IMR-90 (cell line): ENCODE results near the gene NAA80. TPM values are rescaled to one million over a fixed set of nuclear protein-coding genes. Genes with fewer than 3 reads are reported as not detected.

ENCODE experiments used
- ATAC-seq: fragments of 200-7000 bp; cut with Tn5 transposase; 2 replicates; pipeline ENCODE4 v1.9.1; 2020; ENCODE audit warnings: low read depth, mild to moderate bottlenecking, moderate library complexity
- BruUV-seq: library from RNA; stranded (reverse); fragments of 400-500 nt; replicated peaks from 2 replicates; lab custom pipeline; 2021; lab: Mats Ljungman, UMichigan
- CTCF ChIA-PET: fragments of 300-600 bp; formaldehyde crosslinking; extraction: SDS; loops from one replicate; lab custom pipeline; 2021; ENCODE audit warnings: antibody characterized with exemption; lab: Yijun Ruan, JAX
- POLR2A ChIA-PET: fragments of 300-600 bp; sonication (Branson Sonifier 250); formaldehyde crosslinking; loops from one replicate; lab custom pipeline; 2022; ENCODE audit warnings: antibody characterized with exemption; ENCODE audit not compliant: unreplicated experiment; lab: Charles Lee
- DNase-seq: peaks from one replicate; pipeline ENCODE4 v3.0.0; 2013
- H2AFZ ChIP-seq: replicated peaks from 2 replicates; pipeline ENCODE3; 2013; ENCODE audit warnings: low read length, mild to moderate bottlenecking; ENCODE audit not compliant: poor library complexity
- H2AK5ac ChIP-seq: 2 replicates; pipeline ENCODE4 v1.6.1; 2013; ENCODE audit warnings: low read depth, low read length, inconsistent platforms
- H2AK9ac ChIP-seq: replicated peaks from 2 replicates; pipeline ENCODE3; 2013; ENCODE audit warnings: mild to moderate bottlenecking, low read depth, low read length, moderate library complexity; ENCODE audit not compliant: poor library complexity
- H2BK120ac ChIP-seq: 2 replicates; pipeline ENCODE4 v1.6.1; 2013; ENCODE audit warnings: low read depth, low read length, inconsistent platforms
- H2BK15ac ChIP-seq: 3 replicates; pipeline ENCODE4 v1.6.1; 2013; ENCODE audit warnings: low read depth, low read length, inconsistent platforms
- H2BK20ac ChIP-seq: 2 replicates; pipeline ENCODE4 v1.6.1; 2013; ENCODE audit warnings: low read depth, mild to moderate bottlenecking, inconsistent platforms, low read length, moderate library complexity
- H2BK5ac ChIP-seq: 2 replicates; pipeline ENCODE4 v1.6.1; 2013; ENCODE audit warnings: mild to moderate bottlenecking, low read depth, low read length, inconsistent platforms; ENCODE audit not compliant: poor library complexity, severe bottlenecking
- H3K14ac ChIP-seq: replicated peaks from 2 replicates; pipeline ENCODE4 v1.6.1; 2013; ENCODE audit warnings: low read depth, low read length, inconsistent platforms
- H3K18ac ChIP-seq: 2 replicates; pipeline ENCODE4 v1.6.1; 2013; ENCODE audit warnings: low read depth, low read length, control low read depth
- H3K23ac ChIP-seq: 2 replicates; pipeline ENCODE4 v1.6.1; 2013; ENCODE audit warnings: low read depth, low read length, inconsistent platforms
- H3K27ac ChIP-seq: 2 replicates; pipeline ENCODE4 v1.5.1; 2013; ENCODE audit warnings: mild to moderate bottlenecking, control low read depth, low read length; ENCODE audit not compliant: insufficient read depth
- H3K27me3 ChIP-seq: 2 replicates; pipeline ENCODE4 v1.6.1; 2013; ENCODE audit warnings: low read length; ENCODE audit not compliant: control insufficient read depth, insufficient read depth
- H3K36me3 ChIP-seq: 2 replicates; pipeline ENCODE4 v1.6.1; 2013; ENCODE audit warnings: low read length, mixed read lengths; ENCODE audit not compliant: control insufficient read depth, insufficient read depth
- H3K4ac ChIP-seq: 2 replicates; pipeline ENCODE4 v1.6.1; 2013; ENCODE audit warnings: low read depth, low read length, inconsistent platforms
- H3K4me1 ChIP-seq: 2 replicates; pipeline ENCODE4 v1.6.1; 2013; ENCODE audit warnings: low read length, mixed read lengths; ENCODE audit not compliant: control insufficient read depth, insufficient read depth
- H3K4me2 ChIP-seq: 2 replicates; pipeline ENCODE4 v1.6.1; 2013; ENCODE audit warnings: low read depth, mild to moderate bottlenecking, control low read depth, low read length, moderate library complexity
- H3K4me3 ChIP-seq: 2 replicates; pipeline ENCODE4 v1.5.1; 2013; ENCODE audit warnings: low read depth, mild to moderate bottlenecking, control low read depth, low read length, moderate library complexity; ENCODE audit not compliant: insufficient read depth
- H3K56ac ChIP-seq: 2 replicates; pipeline ENCODE4 v1.6.1; 2013; ENCODE audit warnings: low read length, inconsistent platforms; ENCODE audit not compliant: insufficient read depth; ENCODE audit errors: extremely low read depth
- H3K79me1 ChIP-seq, 2 experiments: 2 replicates each; pipeline ENCODE4 v1.6.1; 2013; ENCODE audit warnings: low read length in 2 of 2, inconsistent platforms in 1 of 2, low read depth in 1 of 2
- H3K9ac ChIP-seq: 2 replicates; pipeline ENCODE4 v1.6.1; 2013; ENCODE audit warnings: low read depth, low read length, control low read depth
- H3K9me1 ChIP-seq: 2 replicates; pipeline ENCODE4 v1.6.1; 2013; ENCODE audit warnings: low read length, inconsistent platforms; ENCODE audit not compliant: insufficient read depth
- H3K9me3 ChIP-seq: 2 replicates; pipeline ENCODE4 v1.6.1; 2013; ENCODE audit warnings: low read length; ENCODE audit not compliant: control insufficient read depth, insufficient read depth
- H4K20me1 ChIP-seq: 2 replicates; pipeline ENCODE4 v1.6.1; 2013; ENCODE audit warnings: low read length, inconsistent platforms; ENCODE audit not compliant: insufficient read depth
- H4K5ac ChIP-seq: 2 replicates; pipeline ENCODE4 v1.6.1; 2013; ENCODE audit warnings: mild to moderate bottlenecking, low read depth, low read length, control low read depth
- H4K8ac ChIP-seq, 2 experiments: 2 replicates each; pipeline ENCODE4 v1.6.1; 2013; ENCODE audit warnings: low read depth in 2 of 2, low read length in 2 of 2, control low read depth in 1 of 2, inconsistent platforms in 1 of 2
- H4K91ac ChIP-seq: 2 replicates; pipeline ENCODE4 v1.6.1; 2013; ENCODE audit warnings: low read depth, low read length, inconsistent platforms; ENCODE audit not compliant: insufficient read depth
- BHLHE40 ChIP-seq: fragments of 150-350 bp; IDR thresholded peaks from 2 replicates; pipeline ENCODE4 v1.6.1; 2016; ENCODE audit warnings: mild to moderate bottlenecking, low read depth, low read length
- CEBPB ChIP-seq: IDR thresholded peaks from 2 replicates; pipeline ENCODE4 v1.6.1; 2012; ENCODE audit warnings: low read depth, low read length, improper control_type of control experiment
- CHD1 ChIP-seq: IDR thresholded peaks from 2 replicates; pipeline ENCODE4 v1.6.1; 2012; ENCODE audit warnings: low read depth, low read length, improper control_type of control experiment
- ELK1 ChIP-seq: fragments of 150-350 bp; IDR thresholded peaks from 2 replicates; pipeline ENCODE4 v1.6.1; 2016; ENCODE audit warnings: low read depth, mild to moderate bottlenecking, low read length, moderate library complexity, borderline replicate concordance
- FOS ChIP-seq: fragments of 150-350 bp; IDR thresholded peaks from 2 replicates; pipeline ENCODE4 v1.6.1; 2016; ENCODE audit warnings: low read depth, low read length
- MAFK ChIP-seq: IDR thresholded peaks from 2 replicates; pipeline ENCODE4 v1.6.1; 2012; ENCODE audit warnings: low read depth, low read length, improper control_type of control experiment
- MAZ ChIP-seq: IDR thresholded peaks from 2 replicates; pipeline ENCODE4 v1.6.1; 2012; ENCODE audit warnings: low read depth, mild to moderate bottlenecking, low read length, improper control_type of control experiment, moderate library complexity, borderline replicate concordance
- MXI1 ChIP-seq: IDR thresholded peaks from 2 replicates; pipeline ENCODE4 v1.6.1; 2012; ENCODE audit warnings: low read depth, mild to moderate bottlenecking, low read length, moderate library complexity, borderline replicate concordance
- NFE2L2 ChIP-seq: fragments of 150-350 bp; IDR thresholded peaks from 2 replicates; pipeline ENCODE4 v1.6.1; 2016; ENCODE audit warnings: low read depth, mild to moderate bottlenecking, low read length
- POLR2A ChIP-seq: IDR thresholded peaks from 2 replicates; pipeline ENCODE4 v1.6.1; 2012; ENCODE audit warnings: mild to moderate bottlenecking, low read depth, low read length
- RCOR1 ChIP-seq: IDR thresholded peaks from 2 replicates; pipeline ENCODE4 v1.6.1; 2012; ENCODE audit warnings: mild to moderate bottlenecking, low read length, improper control_type of control experiment; ENCODE audit not compliant: insufficient replicate concordance
- RFX5 ChIP-seq: IDR thresholded peaks from 2 replicates; pipeline ENCODE4 v1.8.0; 2012; ENCODE audit warnings: low read depth, mild to moderate bottlenecking, low read length, moderate library complexity
- USF2 ChIP-seq: fragments of 150-350 bp; IDR thresholded peaks from 2 replicates; pipeline ENCODE4 v1.6.1; 2017; ENCODE audit warnings: mild to moderate bottlenecking, antibody characterized with exemption, low read length, low read depth
- WGBS, 2 experiments: methylation state at CpG; one replicate each; pipeline versions ENCODE4 v1.1.5 to v1.1.7; 2013; ENCODE audit warnings: missing lambda C conversion rate in 2 of 2; ENCODE audit not compliant: insufficient read length in 1 of 2; ENCODE audit errors: extremely low coverage in 2 of 2; 5-methylcytosine and 5-hydroxymethylcytosine counted together
- dilution Hi-C: fragments of 300-500 bp; cut with HindIII; formaldehyde crosslinking; loops from one replicate; pipeline ENCODE4 v1.14.3; 2018; ENCODE audit warnings: low sequenced_read_pairs; ENCODE audit not compliant: unreplicated experiment
- in situ Hi-C: fragments of 300-500 bp; cut with MboI; formaldehyde crosslinking; loops from 3 replicates; pipeline ENCODE4 v1.14.3; 2019; ENCODE audit warnings: low sequenced_read_pairs, inconsistent platforms, mixed read lengths
- intact Hi-C: fragments of 100-400 bp; cut with micrococcal nuclease; formaldehyde crosslinking; loops from 2 replicates; pipeline ENCODE4 v1.10.0; 2022
- polyA plus RNA-seq, 3 experiments: library from polyadenylated mRNA; depleted of rRNA; stranded (reverse); fragments of >200 nt; gene quantifications; 2 replicates each; pipeline ENCODE4 v1.2.3, GENCODE V29; 2012; ENCODE audit warnings: low replicate concordance in 1 of 3
- total RNA-seq: library from RNA; depleted of rRNA; stranded (reverse); fragments of >200 nt; gene quantifications from 2 replicates; pipeline ENCODE4 v1.2.3, GENCODE V29; 2012

The NAA80 gene
- total and polyA plus RNA-seq, 2 of the 4 experiments (the other 2 are of a cell fraction): 5.0 to 14.4 TPM

GRCh38 chr3:50254577-50255250 is 44.5 kb downstream of the NAA80 start (continued):
- TF ChIP-seq MAZ: no peak

GRCh38 chr3:50251220-50251619 is 48.0 kb downstream of the NAA80 start:
- Histone ChIP-seq H3K9me1 (peaks cover 24% of the 10 kb centered on the region), H3K4ac (peak overlapping the region; percentile 45; the same call in 1 of the 2 replicates), H2AK5ac (0 out of 2 replicates have a peak overlapping the region, but pooled peaks have one; percentile 3), H2BK20ac (no peak overlapping the region), H3K9me3 (no peaks in the 10 kb centered on the region), H3K9ac (no peak overlapping the region), H3K36me3 (peaks cover 42% of the 10 kb centered on the region), H2AFZ (peak overlapping the region; percentile 46), H3K79me1 (peaks cover 18 to 87% of the 10 kb centered on the region in 2 experiments), H3K14ac (0 out of 2 replicates have a peak overlapping the region, but pooled peaks have one; percentile 23), H3K27ac (no peak overlapping the region), H3K23ac (no peak overlapping the region), H4K5ac (no peak overlapping the region), H4K20me1 (peaks cover 86% of the 10 kb centered on the region), H4K8ac (no peak overlapping the region; a peak in 1 of 4 replicates), H3K4me1 (peaks cover 45% of the 10 kb centered on the region), H3K56ac (no peak overlapping the region), H2AK9ac (peak overlapping the region; percentile 83), H4K91ac (no peak overlapping the region), H3K27me3 (no peaks in the 10 kb centered on the region), H3K18ac (no peak overlapping the region), H2BK15ac (no peak overlapping the region), H2BK120ac (no peak overlapping the region), H3K4me2 (no peak overlapping the region), H2BK5ac (peak overlapping the region; percentile 53), H3K4me3 (no peak overlapping the region)
- intact Hi-C loops: no loop called here
- CTCF ChIA-PET: no interaction called here
- DNase-seq (peak; percentile 94), ATAC-seq (peak; percentile 46)
- in situ Hi-C loops: no loop called here
- POLR2A ChIA-PET: no interaction called here
- peak; percentile 100 for TF ChIP-seq RCOR1
- no peak for TF ChIP-seq NFE2L2
- no peak for TF ChIP-seq MAZ
- TF ChIP-seq CEBPB: no peak; the same call in 1 of the 2 replicates
- no peak for TF ChIP-seq CHD1
- TF ChIP-seq MAFK: no peak
- peak; percentile 55; the same call in 1 of the 2 replicates for TF ChIP-seq MXI1
- TF ChIP-seq RFX5: no peak
- no peak for TF ChIP-seq POLR2A
- TF ChIP-seq BHLHE40: peak; percentile 58
- TF ChIP-seq ELK1: no peak
- no peak for TF ChIP-seq USF2
- TF ChIP-seq FOS: peak; percentile 67
- 36% methylated on average over 5 of the region's 8 CpGs; no CpG with 5 or more reads in 1 of the 2 experiments for WGBS, 2 experiments
- dilution Hi-C loops: no loop called here
- no TSS peak for BruUV-seq
